Suprapubic skin (tissue), 3 donors: ENCODE results near the gene PHKA1.

Experiments used
- CTCF ChIP-seq, 2 donors: fragments of 200-600 bp in 1 of 2; fragments of 450-650 bp in 1 of 2; sonication (generic) in 1 of 2; IDR thresholded peaks; one replicate each; pipeline ENCODE4 v1.5.1; 2016 to 2019; ENCODE audit warnings: antibody characterized with exemption in 2 of 2, mild to moderate bottlenecking in 1 of 2, moderate library complexity in 1 of 2
- EP300 ChIP-seq: sonication (generic); formaldehyde crosslinking; IDR thresholded peaks from one replicate; pipeline ENCODE4 v1.6.1; 2017; ENCODE audit warnings: antibody characterized with exemption

- no peak for TF ChIP-seq CTCF (IDR thresholded peaks at IDR 0.05)
- no peak for TF ChIP-seq EP300
Measured at GRCh38 chrX:72687396-72687795, 26.7 kb downstream of the PHKA1 start.
